IMR-90 (cell line): ENCODE data around the gene PID1. TPM values are rescaled to one million over a fixed set of nuclear protein-coding genes. Genes with fewer than 3 reads are reported as not detected.

Experiments
- ATAC-seq: fragments of 200-7000 bp; cut with Tn5 transposase; 2 replicates; pipeline ENCODE4 v1.9.1; 2020; ENCODE audit warnings: low read depth, mild to moderate bottlenecking, moderate library complexity
- BruUV-seq: library from RNA; stranded (reverse); fragments of 400-500 nt; replicated peaks from 2 replicates; lab custom pipeline; 2021; lab: Mats Ljungman, UMichigan
- CTCF ChIA-PET: fragments of 300-600 bp; formaldehyde crosslinking; extraction: SDS; loops from one replicate; lab custom pipeline; 2021; ENCODE audit warnings: antibody characterized with exemption; lab: Yijun Ruan, JAX
- POLR2A ChIA-PET: fragments of 300-600 bp; sonication (Branson Sonifier 250); formaldehyde crosslinking; loops from one replicate; lab custom pipeline; 2022; ENCODE audit warnings: antibody characterized with exemption; ENCODE audit not compliant: unreplicated experiment; lab: Charles Lee
- DNase-seq: peaks from one replicate; pipeline ENCODE4 v3.0.0; 2013
- H2AFZ ChIP-seq: replicated peaks from 2 replicates; pipeline ENCODE3; 2013; ENCODE audit warnings: low read length, mild to moderate bottlenecking; ENCODE audit not compliant: poor library complexity
- H2AK5ac ChIP-seq: 2 replicates; pipeline ENCODE4 v1.6.1; 2013; ENCODE audit warnings: low read depth, low read length, inconsistent platforms
- H2AK9ac ChIP-seq: replicated peaks from 2 replicates; pipeline ENCODE3; 2013; ENCODE audit warnings: mild to moderate bottlenecking, low read depth, low read length, moderate library complexity; ENCODE audit not compliant: poor library complexity
- H2BK120ac ChIP-seq: 2 replicates; pipeline ENCODE4 v1.6.1; 2013; ENCODE audit warnings: low read depth, low read length, inconsistent platforms
- H2BK15ac ChIP-seq: 3 replicates; pipeline ENCODE4 v1.6.1; 2013; ENCODE audit warnings: low read depth, low read length, inconsistent platforms
- H2BK20ac ChIP-seq: 2 replicates; pipeline ENCODE4 v1.6.1; 2013; ENCODE audit warnings: low read depth, mild to moderate bottlenecking, inconsistent platforms, low read length, moderate library complexity
- H2BK5ac ChIP-seq: 2 replicates; pipeline ENCODE4 v1.6.1; 2013; ENCODE audit warnings: mild to moderate bottlenecking, low read depth, low read length, inconsistent platforms; ENCODE audit not compliant: poor library complexity, severe bottlenecking
- H3K14ac ChIP-seq: replicated peaks from 2 replicates; pipeline ENCODE4 v1.6.1; 2013; ENCODE audit warnings: low read depth, low read length, inconsistent platforms
- H3K18ac ChIP-seq: 2 replicates; pipeline ENCODE4 v1.6.1; 2013; ENCODE audit warnings: low read depth, low read length, control low read depth
- H3K23ac ChIP-seq: 2 replicates; pipeline ENCODE4 v1.6.1; 2013; ENCODE audit warnings: low read depth, low read length, inconsistent platforms
- H3K27ac ChIP-seq: 2 replicates; pipeline ENCODE4 v1.5.1; 2013; ENCODE audit warnings: mild to moderate bottlenecking, control low read depth, low read length; ENCODE audit not compliant: insufficient read depth
- H3K27me3 ChIP-seq: 2 replicates; pipeline ENCODE4 v1.6.1; 2013; ENCODE audit warnings: low read length; ENCODE audit not compliant: control insufficient read depth, insufficient read depth
- H3K36me3 ChIP-seq: 2 replicates; pipeline ENCODE4 v1.6.1; 2013; ENCODE audit warnings: low read length, mixed read lengths; ENCODE audit not compliant: control insufficient read depth, insufficient read depth
- H3K4ac ChIP-seq: 2 replicates; pipeline ENCODE4 v1.6.1; 2013; ENCODE audit warnings: low read depth, low read length, inconsistent platforms
- H3K4me1 ChIP-seq: 2 replicates; pipeline ENCODE4 v1.6.1; 2013; ENCODE audit warnings: low read length, mixed read lengths; ENCODE audit not compliant: control insufficient read depth, insufficient read depth
- H3K4me2 ChIP-seq: 2 replicates; pipeline ENCODE4 v1.6.1; 2013; ENCODE audit warnings: low read depth, mild to moderate bottlenecking, control low read depth, low read length, moderate library complexity
- H3K4me3 ChIP-seq: 2 replicates; pipeline ENCODE4 v1.5.1; 2013; ENCODE audit warnings: low read depth, mild to moderate bottlenecking, control low read depth, low read length, moderate library complexity; ENCODE audit not compliant: insufficient read depth
- H3K56ac ChIP-seq: 2 replicates; pipeline ENCODE4 v1.6.1; 2013; ENCODE audit warnings: low read length, inconsistent platforms; ENCODE audit not compliant: insufficient read depth; ENCODE audit errors: extremely low read depth
- H3K79me1 ChIP-seq, 2 experiments: 2 replicates each; pipeline ENCODE4 v1.6.1; 2013; ENCODE audit warnings: low read length in 2 of 2, inconsistent platforms in 1 of 2, low read depth in 1 of 2
- H3K9ac ChIP-seq: 2 replicates; pipeline ENCODE4 v1.6.1; 2013; ENCODE audit warnings: low read depth, low read length, control low read depth
- H3K9me1 ChIP-seq: 2 replicates; pipeline ENCODE4 v1.6.1; 2013; ENCODE audit warnings: low read length, inconsistent platforms; ENCODE audit not compliant: insufficient read depth
- H3K9me3 ChIP-seq: 2 replicates; pipeline ENCODE4 v1.6.1; 2013; ENCODE audit warnings: low read length; ENCODE audit not compliant: control insufficient read depth, insufficient read depth
- H4K20me1 ChIP-seq: 2 replicates; pipeline ENCODE4 v1.6.1; 2013; ENCODE audit warnings: low read length, inconsistent platforms; ENCODE audit not compliant: insufficient read depth
- H4K5ac ChIP-seq: 2 replicates; pipeline ENCODE4 v1.6.1; 2013; ENCODE audit warnings: mild to moderate bottlenecking, low read depth, low read length, control low read depth
- H4K8ac ChIP-seq, 2 experiments: 2 replicates each; pipeline ENCODE4 v1.6.1; 2013; ENCODE audit warnings: low read depth in 2 of 2, low read length in 2 of 2, control low read depth in 1 of 2, inconsistent platforms in 1 of 2
- H4K91ac ChIP-seq: 2 replicates; pipeline ENCODE4 v1.6.1; 2013; ENCODE audit warnings: low read depth, low read length, inconsistent platforms; ENCODE audit not compliant: insufficient read depth
- BHLHE40 ChIP-seq: fragments of 150-350 bp; IDR thresholded peaks from 2 replicates; pipeline ENCODE4 v1.6.1; 2016; ENCODE audit warnings: mild to moderate bottlenecking, low read depth, low read length
- CEBPB ChIP-seq: IDR thresholded peaks from 2 replicates; pipeline ENCODE4 v1.6.1; 2012; ENCODE audit warnings: low read depth, low read length, improper control_type of control experiment
- CHD1 ChIP-seq: IDR thresholded peaks from 2 replicates; pipeline ENCODE4 v1.6.1; 2012; ENCODE audit warnings: low read depth, low read length, improper control_type of control experiment
- CTCF ChIP-seq: conservative IDR thresholded peaks from 2 replicates; pipeline ENCODE4 v1.5.1; 2012; ENCODE audit warnings: mild to moderate bottlenecking, low read depth, low read length, improper control_type of control experiment
- FOS ChIP-seq: fragments of 150-350 bp; IDR thresholded peaks from 2 replicates; pipeline ENCODE4 v1.6.1; 2016; ENCODE audit warnings: low read depth, low read length
- MAFK ChIP-seq: IDR thresholded peaks from 2 replicates; pipeline ENCODE4 v1.6.1; 2012; ENCODE audit warnings: low read depth, low read length, improper control_type of control experiment
- MAZ ChIP-seq: IDR thresholded peaks from 2 replicates; pipeline ENCODE4 v1.6.1; 2012; ENCODE audit warnings: low read depth, mild to moderate bottlenecking, low read length, improper control_type of control experiment, moderate library complexity, borderline replicate concordance
- MXI1 ChIP-seq: IDR thresholded peaks from 2 replicates; pipeline ENCODE4 v1.6.1; 2012; ENCODE audit warnings: low read depth, mild to moderate bottlenecking, low read length, moderate library complexity, borderline replicate concordance
- NFE2L2 ChIP-seq: fragments of 150-350 bp; IDR thresholded peaks from 2 replicates; pipeline ENCODE4 v1.6.1; 2016; ENCODE audit warnings: low read depth, mild to moderate bottlenecking, low read length
- POLR2A ChIP-seq: IDR thresholded peaks from 2 replicates; pipeline ENCODE4 v1.6.1; 2012; ENCODE audit warnings: mild to moderate bottlenecking, low read depth, low read length
- RAD21 ChIP-seq: IDR thresholded peaks from 2 replicates; pipeline ENCODE4 v1.6.1; 2012; ENCODE audit warnings: low read length, improper control_type of control experiment
- RCOR1 ChIP-seq: IDR thresholded peaks from 2 replicates; pipeline ENCODE4 v1.6.1; 2012; ENCODE audit warnings: mild to moderate bottlenecking, low read length, improper control_type of control experiment; ENCODE audit not compliant: insufficient replicate concordance
- RFX5 ChIP-seq: IDR thresholded peaks from 2 replicates; pipeline ENCODE4 v1.8.0; 2012; ENCODE audit warnings: low read depth, mild to moderate bottlenecking, low read length, moderate library complexity
- SMC3 ChIP-seq: fragments of 150-350 bp; IDR thresholded peaks from 2 replicates; pipeline ENCODE4 v1.6.1; 2016; ENCODE audit warnings: low read depth, mild to moderate bottlenecking, antibody characterized with exemption, low read length, moderate library complexity
- WGBS, 2 experiments: methylation state at CpG; one replicate each; pipeline versions ENCODE4 v1.1.5 to v1.1.7; 2013; ENCODE audit warnings: missing lambda C conversion rate in 2 of 2; ENCODE audit not compliant: insufficient read length in 1 of 2; ENCODE audit errors: extremely low coverage in 2 of 2; 5-methylcytosine and 5-hydroxymethylcytosine counted together
- dilution Hi-C: fragments of 300-500 bp; cut with HindIII; formaldehyde crosslinking; loops from one replicate; pipeline ENCODE4 v1.14.3; 2018; ENCODE audit warnings: low sequenced_read_pairs; ENCODE audit not compliant: unreplicated experiment
- in situ Hi-C: fragments of 300-500 bp; cut with MboI; formaldehyde crosslinking; loops from 3 replicates; pipeline ENCODE4 v1.14.3; 2019; ENCODE audit warnings: low sequenced_read_pairs, inconsistent platforms, mixed read lengths
- intact Hi-C: fragments of 100-400 bp; cut with micrococcal nuclease; formaldehyde crosslinking; loops from 2 replicates; pipeline ENCODE4 v1.10.0; 2022
- polyA plus RNA-seq, 3 experiments: library from polyadenylated mRNA; depleted of rRNA; stranded (reverse); fragments of >200 nt; gene quantifications; 2 replicates each; pipeline ENCODE4 v1.2.3, GENCODE V29; 2012; ENCODE audit warnings: low replicate concordance in 1 of 3
- total RNA-seq: library from RNA; depleted of rRNA; stranded (reverse); fragments of >200 nt; gene quantifications from 2 replicates; pipeline ENCODE4 v1.2.3, GENCODE V29; 2012
- TF ChIP-seq, protein P1 (sequence below): fragments of 150-350 bp; IDR thresholded peaks from 2 replicates; pipeline ENCODE4 v1.6.1; 2016; ENCODE audit warnings: low read depth, mild to moderate bottlenecking, low read length, moderate library complexity, borderline replicate concordance
- TF ChIP-seq, protein P2 (sequence below): fragments of 150-350 bp; IDR thresholded peaks from 2 replicates; pipeline ENCODE4 v1.6.1; 2017; ENCODE audit warnings: mild to moderate bottlenecking, antibody characterized with exemption, low read length, low read depth

Gene PID1
- total and polyA plus RNA-seq, 2 of the 4 experiments (the other 2 are of a cell fraction) = 0.90 to 1.9 TPM

DNA sequence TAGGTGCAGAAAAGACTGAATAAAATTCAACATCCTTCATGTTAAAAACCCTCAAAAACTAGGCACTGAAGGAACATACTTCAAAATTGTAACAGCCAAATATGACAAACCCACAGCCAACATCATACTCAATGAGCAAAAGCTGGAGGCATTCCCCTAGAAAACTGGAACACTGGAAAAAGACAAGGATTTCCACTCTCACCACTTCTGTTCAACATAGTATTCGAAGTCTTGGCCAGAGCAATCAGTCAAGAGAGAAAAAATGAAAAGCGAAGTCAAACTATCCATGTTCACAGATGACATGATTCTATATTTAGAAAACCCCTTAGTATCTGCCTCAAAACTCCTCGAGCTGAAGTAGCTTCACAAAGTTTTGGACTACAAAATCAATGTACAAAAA lies 282.3 kb downstream of the PID1 start:
- Histone ChIP-seq H3K4ac (no peak overlapping the region), H3K14ac (no peak overlapping the region), H3K9ac (no peak overlapping the region), H2AK9ac (no peak overlapping the region), H3K27ac (no peak overlapping the region), H3K56ac (no peak overlapping the region), H2AFZ (no peak overlapping the region), H2BK120ac (no peak overlapping the region), H3K4me1 (no peaks in the 10 kb centered on the region), H3K36me3 (no peaks in the 10 kb centered on the region), H2BK20ac (no peak overlapping the region), H3K79me1 (no peaks in the 10 kb centered on the region), H3K23ac (no peak overlapping the region), H3K9me3 (peaks cover 20% of the 10 kb centered on the region), H4K8ac (no peak overlapping the region), H3K9me1 (no peaks in the 10 kb centered on the region), H4K5ac (no peak overlapping the region), H2BK5ac (no peak overlapping the region), H3K4me2 (no peak overlapping the region), H2BK15ac (no peak overlapping the region), H4K20me1 (no peaks in the 10 kb centered on the region), H3K4me3 (no peak overlapping the region), H2AK5ac (no peak overlapping the region), H3K18ac (no peak overlapping the region), H4K91ac (no peak overlapping the region), H3K27me3 (no peaks in the 10 kb centered on the region)
- ATAC-seq = no peak
- no peak for TF ChIP-seq MXI1
- TF ChIP-seq, protein P1, sequence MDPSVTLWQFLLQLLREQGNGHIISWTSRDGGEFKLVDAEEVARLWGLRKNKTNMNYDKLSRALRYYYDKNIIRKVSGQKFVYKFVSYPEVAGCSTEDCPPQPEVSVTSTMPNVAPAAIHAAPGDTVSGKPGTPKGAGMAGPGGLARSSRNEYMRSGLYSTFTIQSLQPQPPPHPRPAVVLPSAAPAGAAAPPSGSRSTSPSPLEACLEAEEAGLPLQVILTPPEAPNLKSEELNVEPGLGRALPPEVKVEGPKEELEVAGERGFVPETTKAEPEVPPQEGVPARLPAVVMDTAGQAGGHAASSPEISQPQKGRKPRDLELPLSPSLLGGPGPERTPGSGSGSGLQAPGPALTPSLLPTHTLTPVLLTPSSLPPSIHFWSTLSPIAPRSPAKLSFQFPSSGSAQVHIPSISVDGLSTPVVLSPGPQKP = no peak
- TF ChIP-seq NFE2L2 = no peak
- TF ChIP-seq MAZ = no peak
- no peak for TF ChIP-seq RFX5
- no peak for TF ChIP-seq MAFK
- no peak for TF ChIP-seq CTCF
- no peak for TF ChIP-seq CEBPB
- no peak for TF ChIP-seq POLR2A
- no peak for TF ChIP-seq RAD21
- TF ChIP-seq BHLHE40 = no peak
- TF ChIP-seq RCOR1 = no peak
- TF ChIP-seq FOS = no peak
- TF ChIP-seq, protein P2, sequence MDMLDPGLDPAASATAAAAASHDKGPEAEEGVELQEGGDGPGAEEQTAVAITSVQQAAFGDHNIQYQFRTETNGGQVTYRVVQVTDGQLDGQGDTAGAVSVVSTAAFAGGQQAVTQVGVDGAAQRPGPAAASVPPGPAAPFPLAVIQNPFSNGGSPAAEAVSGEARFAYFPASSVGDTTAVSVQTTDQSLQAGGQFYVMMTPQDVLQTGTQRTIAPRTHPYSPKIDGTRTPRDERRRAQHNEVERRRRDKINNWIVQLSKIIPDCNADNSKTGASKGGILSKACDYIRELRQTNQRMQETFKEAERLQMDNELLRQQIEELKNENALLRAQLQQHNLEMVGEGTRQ = no peak
- no peak for TF ChIP-seq CHD1
- no peak for TF ChIP-seq SMC3
- dilution Hi-C loops (no loop called here), intact Hi-C loops (no loop called here), in situ Hi-C loops (no loop called here)
- BruUV-seq = no TSS peak
- no peak for DNase-seq
- ChIA-PET POLR2A (no interaction called here), CTCF (no interaction called here)
- 27% methylated on average over 2 of the region's 3 CpGs; no CpG with 5 or more reads in 1 of the 2 experiments for WGBS, 2 experiments
